IPS DF 6.9 (cell line): ENCODE data around the gene RARRES1.

Source experiments
- DNase-seq: peaks from one replicate; pipeline ENCODE4 v3.0.0-alpha.2; 2013; ENCODE audit warnings: low read depth, low spot score
- H3K27ac ChIP-seq: one replicate; pipeline ENCODE4 v1.5.1; 2013; ENCODE audit warnings: low read length, control low read depth
- H3K27me3 ChIP-seq: 2 replicates; pipeline ENCODE4 v1.6.1; 2013; ENCODE audit warnings: mild to moderate bottlenecking, low read length; ENCODE audit not compliant: control insufficient read depth, insufficient read depth
- H3K36me3 ChIP-seq: 2 replicates; pipeline ENCODE4 v1.6.1; 2013; ENCODE audit warnings: low read length; ENCODE audit not compliant: control insufficient read depth, insufficient read depth
- H3K4me1 ChIP-seq: 2 replicates; pipeline ENCODE4 v1.6.1; 2013; ENCODE audit warnings: low read length; ENCODE audit not compliant: control insufficient read depth, insufficient read depth
- H3K4me3 ChIP-seq: 2 replicates; pipeline ENCODE4 v1.5.1; 2013; ENCODE audit warnings: mild to moderate bottlenecking, low read length
- H3K9me3 ChIP-seq: 2 replicates; pipeline ENCODE4 v1.6.1; 2013; ENCODE audit warnings: low read length, inconsistent platforms; ENCODE audit not compliant: control insufficient read depth, insufficient read depth
- WGBS: extraction: QIAGEN DNeasy Blood & Tissue Kit; methylation state at CpG from one replicate; pipeline ENCODE4 v1.1.7; 2013; ENCODE audit warnings: mixed read lengths, missing lambda C conversion rate; ENCODE audit not compliant: insufficient read length, insufficient coverage; 5-methylcytosine and 5-hydroxymethylcytosine counted together

Gene RARRES1

DNA sequence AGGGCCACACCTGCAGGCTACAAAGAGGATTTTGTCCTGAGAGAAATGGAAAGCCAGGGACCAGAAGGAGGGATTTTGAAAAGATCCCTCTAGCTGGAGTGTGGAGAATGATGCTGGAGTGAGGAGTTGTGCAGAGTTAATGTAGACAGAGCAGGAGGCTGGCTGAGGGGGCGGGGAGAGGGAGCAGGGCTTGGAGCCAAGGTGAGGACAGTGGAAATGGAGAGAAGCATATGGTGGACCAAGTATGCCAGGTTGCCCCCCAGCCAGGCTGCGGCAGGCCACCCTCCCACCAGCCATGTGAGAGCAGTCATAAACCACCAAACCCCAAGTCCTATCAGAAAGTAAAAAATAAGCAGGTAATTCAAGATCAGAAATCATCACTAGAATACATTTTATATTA, 14.7 kb downstream of the RARRES1 start:
- Histone ChIP-seq H3K4me3 (no peak overlapping the region), H3K27ac (no peak overlapping the region), H3K36me3 (no peaks in the 10 kb centered on the region), H3K27me3 (no peaks in the 10 kb centered on the region), H3K4me1 (no peaks in the 10 kb centered on the region), H3K9me3 (no peaks in the 10 kb centered on the region)
- WGBS: no CpG with 5 or more reads among the region's 2 CpGs
- no peak for DNase-seq

- DNase-seq: no peak
- H3K36me3 ChIP-seq: no peaks in the 10 kb centered on the region
- no CpG with 5 or more reads among the region's 9 CpGs for WGBS
- H3K4me1 ChIP-seq: no peaks in the 10 kb centered on the region
- H3K9me3 ChIP-seq: no peaks in the 10 kb centered on the region
- no peak overlapping the region for H3K27ac ChIP-seq
- H3K27me3 ChIP-seq: no peaks in the 10 kb centered on the region
- H3K4me3 ChIP-seq: no peak overlapping the region
Observed at GRCh38 chr3:158713094-158713499, 19.2 kb downstream of the RARRES1 start.

DNA sequence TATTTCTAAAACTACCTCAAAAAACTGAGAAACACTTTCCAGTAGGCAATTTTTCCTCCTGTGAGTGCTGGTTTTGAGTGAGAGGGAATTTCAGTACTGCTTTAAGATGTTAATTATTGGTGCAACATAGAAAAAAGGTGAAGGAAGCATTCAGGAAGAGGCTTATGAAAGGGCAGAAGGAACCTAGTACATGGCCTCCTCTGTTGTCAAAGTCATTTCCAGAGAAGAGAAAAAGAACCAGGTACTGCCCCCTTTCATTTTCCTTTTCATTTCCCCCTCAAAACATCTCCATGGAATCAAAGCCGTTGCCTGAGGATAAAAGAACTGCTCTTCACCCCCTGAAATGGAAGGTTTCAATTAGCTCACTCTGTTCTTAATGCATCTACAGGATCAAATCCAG, 19.8 kb downstream of the RARRES1 start:
- DNase-seq: no peak
- Histone ChIP-seq H3K36me3 (no peaks in the 10 kb centered on the region), H3K27ac (no peak overlapping the region), H3K4me1 (no peaks in the 10 kb centered on the region), H3K9me3 (no peaks in the 10 kb centered on the region), H3K4me3 (no peak overlapping the region), H3K27me3 (no peaks in the 10 kb centered on the region)
- no CpG with 5 or more reads among the region's 1 CpG for WGBS

GRCh38 chr3:158711886-158712285, 20.4 kb downstream of the RARRES1 start:
- H3K4me1 ChIP-seq: no peaks in the 10 kb centered on the region
- H3K9me3 ChIP-seq: no peaks in the 10 kb centered on the region
- no peak overlapping the region for H3K4me3 ChIP-seq
- H3K27me3 ChIP-seq: no peaks in the 10 kb centered on the region
- no peaks in the 10 kb centered on the region for H3K36me3 ChIP-seq
- no CpG with 5 or more reads among the region's 1 CpG for WGBS
- DNase-seq: no peak
- no peak overlapping the region for H3K27ac ChIP-seq

DNA sequence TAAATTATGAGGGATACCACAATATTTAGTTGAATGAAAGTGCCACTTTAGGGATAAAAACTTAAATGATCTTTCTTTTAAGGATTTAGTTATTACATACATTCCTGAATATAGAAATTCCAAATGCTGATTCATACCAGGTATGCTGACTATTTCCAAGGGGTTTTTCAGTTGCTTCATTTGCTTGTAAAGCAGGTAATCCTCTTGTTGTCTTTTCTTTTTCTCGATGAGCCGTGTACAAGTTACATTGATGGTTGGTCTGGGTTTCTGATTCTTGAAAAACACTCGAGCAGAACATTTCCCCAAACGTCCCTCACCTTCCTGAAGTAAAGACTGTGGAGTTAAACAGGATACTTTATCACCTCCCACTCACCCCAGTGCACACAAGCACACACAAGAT, 21.7 kb downstream of the RARRES1 start:
- H3K4me1 ChIP-seq: no peaks in the 10 kb centered on the region
- DNase-seq: no peak
- no peaks in the 10 kb centered on the region for H3K27me3 ChIP-seq
- H3K9me3 ChIP-seq: no peaks in the 10 kb centered on the region
- no peak overlapping the region for H3K4me3 ChIP-seq
- WGBS: no CpG with 5 or more reads among the region's 4 CpGs
- H3K36me3 ChIP-seq: no peaks in the 10 kb centered on the region
- no peak overlapping the region for H3K27ac ChIP-seq

- no peaks in the 10 kb centered on the region for H3K27me3 ChIP-seq
- whole genome bisulfite sequencing: no CpG with 5 or more reads among the region's 4 CpGs
- H3K27ac ChIP-seq: no peak overlapping the region
- no peaks in the 10 kb centered on the region for H3K9me3 ChIP-seq
- DNase-seq: no peak
- H3K36me3 ChIP-seq: no peaks in the 10 kb centered on the region
- no peaks in the 10 kb centered on the region for H3K4me1 ChIP-seq
- H3K4me3 ChIP-seq: no peak overlapping the region
Observed at GRCh38 chr3:158709666-158710083, 22.6 kb downstream of the RARRES1 start.

GRCh38 chr3:158703566-158703965, 28.7 kb downstream of the RARRES1 start:
- Histone ChIP-seq H3K4me3 (no peak overlapping the region), H3K27me3 (no peaks in the 10 kb centered on the region), H3K36me3 (no peaks in the 10 kb centered on the region), H3K27ac (no peak overlapping the region), H3K9me3 (no peaks in the 10 kb centered on the region), H3K4me1 (no peaks in the 10 kb centered on the region)
- no peak for DNase-seq
- WGBS: no CpG with 5 or more reads among the region's 1 CpG

GRCh38 chr3:158702815-158703481, 29.3 kb downstream of the RARRES1 start:
- H3K27me3 ChIP-seq: no peaks in the 10 kb centered on the region
- no peak overlapping the region for H3K4me3 ChIP-seq
- no peak overlapping the region for H3K27ac ChIP-seq
- no peak for DNase-seq
- no peaks in the 10 kb centered on the region for H3K9me3 ChIP-seq
- no peaks in the 10 kb centered on the region for H3K36me3 ChIP-seq
- H3K4me1 ChIP-seq: no peaks in the 10 kb centered on the region
- WGBS: no CpG with 5 or more reads among the region's 4 CpGs

DNA sequence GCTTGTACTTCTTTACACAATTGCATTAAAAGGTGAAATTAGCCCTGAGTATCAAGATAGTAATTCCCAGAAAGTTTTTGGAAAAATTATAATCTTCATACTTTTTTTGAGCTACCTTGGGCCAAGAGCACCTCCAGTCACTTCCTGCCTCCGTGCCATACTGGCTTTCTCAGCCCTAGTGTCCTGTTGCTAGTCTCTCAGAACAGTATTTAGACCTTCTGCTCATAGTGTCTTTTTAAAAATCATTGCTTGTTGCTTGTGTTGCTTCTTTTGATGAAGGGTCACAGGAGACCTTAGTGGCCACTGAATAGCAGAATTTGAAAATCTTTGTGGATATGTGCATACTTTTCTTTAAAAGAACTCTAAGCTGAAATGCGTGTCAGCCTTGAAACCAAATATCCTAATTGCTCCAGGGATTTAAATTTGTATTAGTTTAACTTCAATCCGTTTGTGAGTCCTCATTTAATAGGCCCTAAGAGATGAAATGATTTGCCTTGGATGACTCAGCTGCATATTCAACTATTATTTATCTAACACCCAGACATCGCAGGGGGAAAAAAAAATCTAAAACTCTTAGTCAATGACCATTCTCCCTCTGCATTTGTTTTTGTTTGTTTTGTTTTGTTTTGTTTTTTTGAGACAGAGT, 30.7 kb downstream of the RARRES1 start:
- DNase-seq: no peak
- no peak overlapping the region for H3K27ac ChIP-seq
- no peaks in the 10 kb centered on the region for H3K36me3 ChIP-seq
- WGBS: no CpG with 5 or more reads among the region's 4 CpGs
- no peaks in the 10 kb centered on the region for H3K4me1 ChIP-seq
- no peak overlapping the region for H3K4me3 ChIP-seq
- H3K27me3 ChIP-seq: no peaks in the 10 kb centered on the region
- H3K9me3 ChIP-seq: no peaks in the 10 kb centered on the region

DNA sequence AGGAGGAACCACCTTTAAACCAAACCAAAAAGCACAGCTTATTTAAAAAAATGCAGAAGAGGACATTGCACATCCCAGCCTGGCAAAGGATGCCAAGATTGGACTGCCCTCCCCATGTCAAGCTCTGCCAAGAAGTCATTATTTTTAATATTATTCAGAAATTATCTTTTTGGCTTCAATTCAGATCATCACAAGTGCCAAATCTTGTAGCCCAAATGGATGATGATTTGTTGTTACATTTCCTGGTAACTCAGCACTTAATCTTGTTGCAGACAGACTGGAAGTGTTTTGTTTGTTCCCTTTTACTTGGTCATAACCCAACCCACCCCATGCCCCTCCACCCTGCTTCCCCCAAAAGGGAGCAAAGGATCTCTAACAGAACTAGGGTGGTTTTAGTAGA, 31.7 kb downstream of the RARRES1 start:
- no peak for DNase-seq
- no peaks in the 10 kb centered on the region for H3K4me1 ChIP-seq
- H3K4me3 ChIP-seq: no peak overlapping the region
- no peak overlapping the region for H3K27ac ChIP-seq
- no peaks in the 10 kb centered on the region for H3K9me3 ChIP-seq
- H3K27me3 ChIP-seq: no peaks in the 10 kb centered on the region
- no peaks in the 10 kb centered on the region for H3K36me3 ChIP-seq

- WGBS: no CpG with 5 or more reads among the region's 2 CpGs
- H3K36me3 ChIP-seq: no peaks in the 10 kb centered on the region
- H3K9me3 ChIP-seq: no peaks in the 10 kb centered on the region
- DNase-seq: no peak
- no peak overlapping the region for H3K27ac ChIP-seq
- H3K4me1 ChIP-seq: no peaks in the 10 kb centered on the region
- H3K27me3 ChIP-seq: no peaks in the 10 kb centered on the region
- H3K4me3 ChIP-seq: no peak overlapping the region
Observed at GRCh38 chr3:158696618-158697017, 35.6 kb downstream of the RARRES1 start.
